HG02852 (cell line): Measurements from ENCODE around the gene SLC25A6.
"Not testable (repeated sequence)": the region's sequence is repeated elsewhere in the genome, so short reads cannot be mapped to it uniquely, and the experiment has no call there.

Experiments
- ATAC-seq: cut with Tn5 transposase; IDR thresholded peaks from one replicate; pipeline ENCODE4 v1.9.1; 2021; ENCODE audit warnings: mild to moderate bottlenecking, moderate library complexity; ENCODE audit not compliant: unreplicated experiment

The SLC25A6 gene

DNA sequence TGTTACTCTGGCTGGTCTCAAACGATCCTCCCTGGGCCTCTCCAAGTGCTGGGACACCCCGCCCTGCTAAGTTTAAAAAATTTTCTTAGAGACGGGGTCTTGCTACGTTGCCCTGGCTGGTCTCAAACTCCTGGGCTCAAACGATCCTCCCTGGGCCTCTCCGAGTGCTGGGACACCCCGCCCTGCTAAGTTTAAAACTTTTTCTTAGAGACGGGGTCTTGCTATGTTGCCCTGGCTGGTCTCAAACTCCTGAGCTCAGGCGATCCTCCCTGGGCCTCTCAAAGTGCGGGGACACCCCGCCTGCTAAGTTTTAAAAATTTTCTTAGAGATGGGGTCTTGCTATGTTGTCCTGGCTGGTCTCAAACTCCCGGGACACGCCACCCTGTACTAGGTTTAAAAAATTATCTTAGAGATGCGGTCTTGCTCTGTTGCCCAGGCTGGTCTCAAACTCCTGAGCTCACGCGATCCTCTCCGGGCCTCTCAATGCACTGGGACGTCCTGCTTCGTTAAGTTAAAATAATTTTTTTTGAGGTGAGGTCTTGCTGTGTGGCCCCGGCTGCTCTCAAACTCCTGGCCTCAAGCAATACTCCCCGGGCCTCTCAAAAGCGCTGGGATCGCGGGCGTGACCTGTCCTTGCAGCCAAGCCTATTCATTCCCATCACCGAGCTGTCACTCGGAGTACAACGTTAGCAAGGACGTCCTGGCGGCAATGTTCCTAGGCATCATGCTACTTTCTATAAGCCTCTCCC is 1.1 kb downstream of the SLC25A6 start:
- no peak for ATAC-seq

- no peak for ATAC-seq
Measured at GRCh38 chrX:1389993-1390285, 2.0 kb downstream of the SLC25A6 start.

GRCh38 chrX:1389181-1389992 is 2.5 kb downstream of the SLC25A6 start:
- no peak for ATAC-seq

DNA sequence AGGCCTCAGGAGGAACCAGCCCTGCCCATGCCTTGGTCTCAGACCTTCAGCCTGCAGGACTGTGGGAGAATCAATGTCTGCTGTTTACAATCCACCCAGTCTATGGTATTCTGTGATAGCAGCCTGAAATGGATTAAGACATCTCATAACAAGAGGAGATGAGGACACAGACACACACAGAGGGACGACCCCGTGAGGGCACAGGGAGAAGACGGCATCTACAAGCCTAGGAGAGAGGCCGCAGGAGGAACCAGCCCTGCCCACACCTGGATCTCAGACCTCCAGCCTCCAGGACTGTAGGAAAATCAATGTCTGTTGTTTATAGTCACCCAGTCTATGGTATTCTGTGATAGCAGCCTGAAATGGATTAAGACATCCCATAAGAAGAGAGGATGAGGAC is 3.3 kb downstream of the SLC25A6 start:
- ATAC-seq: no peak

DNA sequence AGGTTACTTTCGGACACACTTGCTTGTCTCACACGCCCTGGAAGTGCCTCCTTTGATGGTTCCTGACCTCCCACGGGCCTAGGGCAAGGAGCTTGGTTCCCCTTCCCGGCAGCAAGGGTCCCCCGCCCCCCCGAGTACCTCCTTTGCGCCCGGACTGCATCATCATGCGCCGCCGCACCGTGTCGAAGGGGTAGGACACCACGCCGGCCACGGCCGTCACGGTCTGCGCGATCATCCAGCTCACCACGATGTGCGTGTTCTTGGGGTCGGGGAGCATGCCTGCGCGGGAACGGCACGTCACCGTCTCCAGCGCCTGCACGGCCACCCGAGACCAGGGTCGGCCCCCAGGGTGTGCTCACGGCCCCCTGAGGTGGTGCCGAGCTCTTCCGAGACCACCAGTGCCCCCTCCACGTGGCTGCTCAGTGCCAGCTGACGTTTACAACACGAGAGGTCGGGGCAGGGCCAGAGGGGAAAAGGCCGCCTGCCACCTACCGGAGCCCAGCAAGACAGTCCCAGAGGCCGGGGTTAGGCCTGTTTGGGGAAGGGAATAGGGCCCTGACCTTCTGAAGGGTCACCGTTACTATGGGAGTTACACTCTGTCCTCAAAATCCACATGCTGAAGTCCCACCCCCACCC is 4.7 kb downstream of the SLC25A6 start:
- ATAC-seq: no peak

DNA sequence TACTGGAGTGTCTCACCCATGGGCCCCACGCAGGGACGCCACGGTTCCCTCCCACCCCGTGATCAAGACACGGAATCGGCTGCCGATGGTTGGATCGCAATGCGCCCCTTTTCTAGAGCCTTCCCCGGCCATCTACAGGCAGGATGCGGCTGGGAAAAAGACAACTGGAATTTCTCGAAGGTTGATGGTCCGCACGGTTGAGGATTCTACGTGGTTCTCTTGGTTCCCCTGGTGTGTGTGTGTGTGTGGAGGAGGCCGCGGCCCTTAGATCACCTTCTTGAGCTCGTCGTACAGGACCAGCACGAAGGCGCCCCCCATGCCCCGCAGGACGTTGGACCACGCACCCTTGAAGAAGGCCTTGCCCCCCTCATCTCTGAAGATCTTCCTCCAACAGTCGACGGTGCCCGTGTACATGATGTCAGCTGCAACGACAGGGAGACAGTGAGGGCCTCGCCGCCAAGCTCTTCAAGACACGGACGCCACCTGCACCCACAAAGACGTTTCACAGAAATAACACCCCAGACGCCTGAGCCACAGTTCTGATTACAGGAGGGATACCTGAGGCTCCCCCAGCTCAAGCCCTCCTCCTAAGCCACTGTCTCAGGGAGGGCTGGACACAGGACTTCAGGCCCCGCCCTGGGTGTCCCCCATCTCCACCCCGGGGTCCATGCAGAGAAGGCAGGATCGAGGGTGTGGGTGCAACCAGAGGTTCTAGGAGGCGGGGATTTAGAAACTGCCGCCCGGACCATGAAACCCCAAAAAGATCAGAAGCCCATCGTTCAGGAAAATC is 5.4 kb downstream of the SLC25A6 start:
- ATAC-seq: no peak

DNA sequence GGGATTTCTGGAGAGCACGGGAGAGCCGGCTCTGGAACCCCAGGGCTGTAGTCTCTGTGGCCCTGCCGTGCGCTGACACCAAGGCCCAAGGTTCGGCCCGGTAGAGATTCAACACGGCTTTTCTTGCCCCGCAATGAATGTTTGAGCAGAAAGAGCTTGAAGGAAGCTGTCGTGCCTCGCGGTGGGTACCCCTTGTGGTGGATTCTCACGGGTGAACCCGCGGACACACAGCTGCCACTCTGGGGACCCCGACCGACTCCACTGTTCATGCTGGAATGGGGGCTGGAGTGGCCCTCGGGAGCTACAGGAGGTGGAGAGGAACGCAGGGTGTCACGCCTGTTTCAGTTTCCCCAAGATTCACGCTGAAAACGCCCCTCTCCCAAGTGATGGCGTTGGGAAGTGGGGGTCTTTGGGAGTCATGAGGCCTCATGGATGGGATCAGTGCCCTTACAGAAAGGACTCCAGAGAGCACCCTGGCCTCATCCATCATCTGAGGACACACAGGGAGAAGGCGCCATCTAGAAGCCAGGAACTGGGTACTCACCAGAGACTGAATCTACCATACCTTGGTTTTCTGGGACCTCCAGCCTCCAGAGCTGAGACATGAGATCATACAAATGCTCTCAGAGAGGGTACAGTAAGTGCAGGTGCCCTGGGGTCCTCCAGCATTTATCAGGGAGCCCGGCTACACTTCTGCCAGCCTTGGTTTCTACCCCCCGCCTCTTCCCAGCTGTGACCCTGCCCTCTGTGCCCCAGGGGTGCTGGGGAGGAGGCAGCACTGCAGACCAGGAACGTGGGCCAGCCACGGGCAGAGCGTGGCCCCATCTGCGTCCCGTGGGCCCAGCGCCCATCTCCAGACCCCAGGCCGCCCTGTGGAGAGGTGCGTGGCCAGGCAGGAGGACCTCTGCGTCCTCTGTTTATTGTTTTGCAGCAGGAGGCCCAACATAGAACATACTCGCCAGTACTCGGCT is 6.4 kb downstream of the SLC25A6 start:
- no peak for ATAC-seq

DNA sequence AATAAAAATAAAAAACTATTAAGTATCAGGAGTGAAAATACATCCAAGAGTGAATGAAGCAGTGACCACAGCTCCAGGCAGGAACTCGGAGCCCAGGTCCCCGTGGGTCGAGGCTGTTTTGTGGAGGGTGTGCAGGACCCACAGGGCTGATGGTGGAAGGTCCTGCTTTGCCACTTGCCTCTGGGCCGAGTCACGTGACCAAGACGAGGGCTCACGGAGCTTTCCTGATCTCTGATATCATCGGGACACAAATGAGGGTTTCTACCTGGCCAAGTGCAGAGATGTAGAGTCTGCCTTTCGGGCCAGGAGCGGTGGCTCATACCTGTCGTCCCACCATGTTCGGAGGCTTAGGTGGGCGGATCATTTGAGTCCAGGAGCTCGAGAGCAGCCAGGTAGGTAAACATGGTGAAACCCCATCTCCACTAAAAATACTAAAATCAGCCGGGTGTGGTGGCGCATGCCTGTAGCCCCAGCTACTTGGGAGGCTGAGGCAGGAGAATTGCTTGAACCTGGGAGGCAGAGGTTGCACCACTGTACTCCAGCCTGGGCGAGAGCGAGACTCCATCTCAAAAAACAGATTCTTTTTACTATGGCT is 7.2 kb downstream of the SLC25A6 start:
- ATAC-seq: no peak

DNA sequence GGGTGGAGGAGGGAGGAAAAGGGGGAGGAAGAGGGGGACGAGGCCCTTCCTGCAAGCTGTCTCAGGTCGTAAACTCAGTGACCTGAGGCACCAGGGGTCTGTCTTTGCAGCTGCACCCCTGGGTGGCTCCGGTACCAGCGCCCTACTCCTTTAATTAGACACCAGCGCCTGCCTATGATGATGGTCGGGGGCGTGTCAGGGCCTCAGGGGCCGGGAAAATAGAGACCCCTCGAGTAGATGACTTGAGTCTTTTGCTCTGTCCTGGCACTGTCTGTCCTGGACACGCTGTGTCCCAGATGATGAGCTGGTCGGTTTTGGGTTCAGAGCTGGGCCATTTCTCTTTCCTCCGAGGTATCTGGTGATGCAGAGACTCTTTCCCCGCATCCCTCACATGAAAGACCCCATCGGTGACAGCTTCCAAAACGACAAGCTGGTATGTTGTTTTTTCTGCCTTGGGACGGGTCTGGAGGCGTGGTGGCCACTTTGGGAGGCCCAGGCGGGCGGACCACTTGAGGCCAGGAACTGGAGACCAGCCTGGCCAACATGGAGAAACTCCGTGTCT is 11.2 kb downstream of the SLC25A6 start:
- no peak for ATAC-seq

DNA sequence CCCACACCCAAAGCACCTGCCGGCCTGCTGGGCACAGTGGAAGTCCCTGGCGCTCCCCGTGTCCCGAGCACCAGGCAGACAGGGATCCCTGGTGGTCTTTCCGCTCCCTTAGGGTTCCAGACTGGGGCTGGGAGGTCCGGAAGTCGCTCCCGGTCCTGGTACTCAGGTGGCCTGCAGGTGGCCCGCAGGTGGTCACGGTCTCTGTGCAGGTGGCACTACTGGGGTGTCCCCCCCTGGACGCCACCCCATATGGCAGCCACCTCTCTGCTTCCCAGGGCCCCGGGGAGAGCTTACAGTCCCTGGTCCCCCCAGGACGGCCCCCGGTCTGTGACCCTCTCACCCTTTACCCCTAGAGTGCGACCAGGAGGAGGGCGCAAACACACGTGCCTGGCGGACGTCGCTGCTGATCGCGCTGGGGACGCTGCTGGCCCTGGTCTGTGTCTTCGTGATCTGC is 13.6 kb downstream of the SLC25A6 start:
- no peak for ATAC-seq

DNA sequence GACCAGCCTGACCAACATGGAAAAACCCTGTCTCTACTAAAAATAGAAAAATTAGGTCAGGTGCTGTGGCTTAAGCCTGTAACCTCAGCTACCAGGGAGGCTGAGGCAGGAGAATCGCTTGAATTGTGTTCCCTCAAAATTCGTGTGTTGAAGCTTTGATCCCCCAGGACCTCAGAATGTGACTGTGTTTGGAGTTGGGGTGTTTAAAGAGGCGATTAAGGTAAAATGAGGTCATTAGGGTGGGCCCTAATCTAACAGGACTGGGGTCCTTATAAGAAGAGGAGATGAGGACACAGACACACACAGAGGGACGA is 23.6 kb downstream of the SLC25A6 start:
- ATAC-seq: no peak

- not testable (repeated sequence) for ATAC-seq
Measured at GRCh38 chrX:1366363-1366762, 25.6 kb downstream of the SLC25A6 start.

GRCh38 chrX:1361910-1362309 is 30.0 kb downstream of the SLC25A6 start:
- ATAC-seq: no peak

DNA sequence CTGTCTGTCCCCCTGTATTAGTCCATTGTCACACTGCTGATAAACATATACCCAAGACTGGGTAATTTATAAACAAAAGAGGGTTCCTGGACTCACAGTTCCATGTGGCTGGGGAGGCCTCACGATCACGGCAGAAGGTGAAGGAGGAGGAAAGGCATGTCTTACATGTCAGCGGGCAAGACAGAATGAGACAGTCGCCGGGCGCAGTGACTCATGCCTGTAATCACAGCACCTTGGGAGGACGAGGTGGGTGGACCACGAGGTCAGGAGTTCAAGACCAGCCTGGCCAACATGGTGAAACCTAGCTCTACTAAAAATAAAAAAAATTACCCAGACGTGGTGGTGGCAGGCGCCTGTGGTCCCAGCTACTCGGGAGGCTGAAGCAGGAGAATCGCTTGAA is 30.6 kb downstream of the SLC25A6 start:
- ATAC-seq: no peak

DNA sequence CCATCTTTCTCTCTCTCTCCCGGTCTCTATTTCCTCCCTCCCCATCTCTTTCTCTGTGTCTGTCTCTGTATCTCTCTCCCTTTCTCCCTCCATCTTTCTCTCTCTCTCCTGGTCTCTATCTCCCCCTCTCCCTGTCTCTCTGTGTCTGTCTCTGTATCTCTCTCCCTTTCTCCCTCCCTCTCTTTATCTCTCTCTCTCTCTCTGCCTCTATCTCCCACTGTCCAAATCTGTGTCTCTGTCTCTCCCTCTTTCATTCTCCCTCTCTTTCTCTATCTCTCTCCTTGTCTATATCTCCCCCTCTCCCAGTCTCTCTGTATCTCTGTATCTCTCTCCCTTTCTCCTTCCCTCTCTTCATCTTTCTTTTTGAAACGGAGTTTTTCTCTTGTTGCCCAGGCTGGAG is 31.7 kb downstream of the SLC25A6 start:
- ATAC-seq: no peak

DNA sequence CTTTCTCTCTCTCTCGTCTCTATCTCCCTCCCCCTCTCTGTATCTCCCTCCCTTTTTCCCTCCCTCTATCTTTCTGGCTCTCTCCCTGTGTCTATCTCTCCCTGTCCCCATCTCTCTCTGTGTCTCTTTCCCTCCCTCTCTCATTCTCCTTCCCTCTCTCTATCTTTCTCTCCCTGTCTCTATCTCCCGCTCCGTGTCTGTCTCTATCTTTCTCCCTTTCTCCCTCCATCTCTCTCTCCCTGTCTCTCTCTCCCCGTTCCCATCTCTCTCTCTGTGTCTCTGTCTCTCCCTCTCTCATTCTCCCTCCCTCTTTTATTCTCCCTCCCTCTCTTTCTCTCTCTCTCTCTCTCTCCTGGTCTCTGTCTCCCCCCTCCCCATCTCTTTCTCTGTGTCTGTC is 32.4 kb downstream of the SLC25A6 start:
- no peak for ATAC-seq

DNA sequence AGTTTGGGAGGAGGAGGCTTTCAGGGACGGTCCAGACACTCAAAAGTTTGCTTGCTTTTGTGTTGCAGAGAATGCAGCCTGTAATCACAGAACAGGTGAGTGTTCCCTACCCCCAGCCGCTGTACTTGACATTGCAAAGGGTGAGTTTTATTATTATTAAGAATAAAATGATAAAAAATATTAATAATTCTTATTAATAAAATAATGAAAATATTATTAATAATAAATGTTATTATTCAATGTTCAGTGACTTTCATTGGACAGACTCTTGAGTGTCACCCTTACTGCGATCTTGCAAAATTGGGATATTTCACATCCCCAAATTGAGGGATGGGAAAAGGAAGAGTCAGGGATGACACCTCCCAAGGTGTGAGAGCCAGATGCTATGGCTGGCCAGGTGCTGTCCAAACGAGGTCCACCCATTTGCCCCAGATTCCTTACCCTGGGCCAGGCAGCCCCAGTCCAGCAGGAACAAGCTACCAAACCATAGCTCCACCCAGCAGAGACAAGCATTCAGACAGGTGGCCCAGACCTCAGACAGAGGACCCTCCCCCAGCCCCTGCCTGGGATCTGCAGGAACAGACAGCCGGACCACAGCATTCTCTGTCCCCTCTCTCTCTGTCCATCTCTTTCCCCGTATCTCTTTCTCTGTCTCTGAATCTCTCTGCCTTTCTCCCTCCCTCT is 33.0 kb downstream of the SLC25A6 start:
- no peak for ATAC-seq

- ATAC-seq: no peak
Measured at GRCh38 chrX:1357993-1358392, 33.9 kb downstream of the SLC25A6 start.
